ENCODE results near the gene XPC. TPM values are rescaled to one million over a fixed set of nuclear protein-coding genes. Genes with fewer than 3 reads are reported as not detected.

XPC gene
- total RNA-seq, 1 experiment from 2014 or later: 15.1 TPM

- Histone ChIP-seq H3K27ac (ENCODE audit: low read length) (no peak overlapping the region), H3K27me3 (ENCODE audit: control insufficient read depth, insufficient read depth, low read length) (no peaks in the 10 kb centered on the region), H3K4me3 (ENCODE audit: low read depth in 2 of 2, low read length in 2 of 2) (no peak overlapping the region), H3K4me1 (ENCODE audit: control insufficient read depth, insufficient read depth, low read length) (peaks cover 23% of the 10 kb centered on the region), H3K9me3 (ENCODE audit: control insufficient read depth, insufficient read depth, low read depth, low read length) (no peaks in the 10 kb centered on the region), H3K36me3 (ENCODE audit: control insufficient read depth, insufficient read depth, low read length) (no peaks in the 10 kb centered on the region; the same call in 1 of the 2 replicates)
- no peak for TF ChIP-seq POLR2AphosphoS5 (IDR thresholded peaks at IDR 0.05; ENCODE audit: low read depth, low read length)
- peak; percentile 45 for TF ChIP-seq CTCF (IDR thresholded peaks at IDR 0.05)
- no peak for TF ChIP-seq REST (IDR thresholded peaks at IDR 0.05; ENCODE audit: insufficient read depth in 1 of 2, low read depth in 2 of 2, low read length in 1 of 2)
- in situ Hi-C loops (cut with HindIII; ENCODE audit: low pct_unique_long_range_greater_than_20kb, low sequenced_read_pairs) (no loop called here), intact Hi-C loops (cut with micrococcal nuclease; ENCODE audit: unreplicated experiment) (no loop called here)
- ATAC-seq (no peak), DNase-seq (ENCODE audit: low read depth, low spot score) (no peak)
- CTCF ChIA-PET: no interaction called here
- no TSS peak for BruUV-seq (replicated peaks)
- POLR2A ChIA-PET: no interaction called here
Observed at GRCh38 chr3:14148041-14148985, 30.1 kb downstream of the XPC start.

GRCh38 chr3:14147617-14148016 lies 30.8 kb downstream of the XPC start:
- ChIA-PET POLR2A (no interaction called here), CTCF (no interaction called here)
- ATAC-seq: no peak
- H3K36me3 ChIP-seq (ENCODE audit: control insufficient read depth, insufficient read depth, low read length): no peaks in the 10 kb centered on the region; the same call in 1 of the 2 replicates
- in situ Hi-C loops (cut with HindIII; ENCODE audit: low pct_unique_long_range_greater_than_20kb, low sequenced_read_pairs) (no loop called here), intact Hi-C loops (cut with micrococcal nuclease; ENCODE audit: unreplicated experiment) (no loop called here)
- H3K27ac ChIP-seq (ENCODE audit: low read length): no peak overlapping the region
- TF ChIP-seq REST (IDR thresholded peaks at IDR 0.05; ENCODE audit: insufficient read depth in 1 of 2, low read depth in 2 of 2, low read length in 1 of 2) (no peak), SIN3A (IDR thresholded peaks at IDR 0.05; ENCODE audit: borderline replicate concordance, insufficient read depth, low read depth, low read length) (no peak)
- BruUV-seq (replicated peaks): no TSS peak
- no peak overlapping the region for H3K4me3 ChIP-seq (ENCODE audit: low read depth in 2 of 2, low read length in 2 of 2)
- peaks cover 27% of the 10 kb centered on the region for H3K4me1 ChIP-seq (ENCODE audit: control insufficient read depth, insufficient read depth, low read length)
- DNase-seq (ENCODE audit: low read depth, low spot score): no peak
- no peaks in the 10 kb centered on the region for H3K9me3 ChIP-seq (ENCODE audit: control insufficient read depth, insufficient read depth, low read depth, low read length)
- H3K27me3 ChIP-seq (ENCODE audit: control insufficient read depth, insufficient read depth, low read length): no peaks in the 10 kb centered on the region
